AG04450 (cell line): Measurements from ENCODE around the gene SMIM14. TPM values are rescaled to one million over a fixed set of nuclear protein-coding genes. Genes with fewer than 3 reads are reported as not detected.
"Not testable (repeated sequence)": the region's sequence is repeated elsewhere in the genome, so short reads cannot be mapped to it uniquely, and the experiment has no call there.

Source experiments
- CTCF ChIA-PET: fragments of 300-600, 350-600 bp; formaldehyde crosslinking; extraction: SDS; loops from one replicate; lab custom pipeline; 2022; ENCODE audit warnings: antibody characterized with exemption, inconsistent platforms; lab: Charles Lee
- POLR2A ChIA-PET: fragments of 350-600 bp; formaldehyde crosslinking; extraction: SDS; loops from one replicate; lab custom pipeline; 2021; ENCODE audit warnings: antibody characterized with exemption, inconsistent platforms; lab: Yijun Ruan, JAX
- DNase-seq: peaks from one replicate; pipeline ENCODE4 v3.0.0-alpha.2; 2011; ENCODE audit warnings: low read depth, low spot score
- H3K27ac ChIP-seq: one replicate; pipeline ENCODE4 v1.5.1; 2012; ENCODE audit warnings: low read depth, low read length, control low read depth
- H3K27me3 ChIP-seq: one replicate; pipeline ENCODE4 v1.6.0; 2012; ENCODE audit warnings: low read length; ENCODE audit not compliant: control insufficient read depth, insufficient read depth
- H3K4me3 ChIP-seq: 2 replicates; pipeline ENCODE4 v1.5.1; 2011; ENCODE audit warnings: mild to moderate bottlenecking, low read depth, low read length, control low read depth
- H3K9me3 ChIP-seq: 2 replicates; pipeline ENCODE4 v1.5.1; 2012; ENCODE audit warnings: low read length; ENCODE audit not compliant: control insufficient read depth, insufficient read depth
- CTCF ChIP-seq: IDR thresholded peaks from 2 replicates; pipeline ENCODE4 v1.5.1; 2011; ENCODE audit warnings: low read depth, low read length, control low read depth, inconsistent platforms
- polyA plus RNA-seq: library from polyadenylated mRNA; depleted of rRNA; stranded (reverse); fragments of >200 nt; gene quantifications from 2 replicates; pipeline ENCODE4 v1.2.3, GENCODE V29; 2011

SMIM14 gene
- polyA plus RNA-seq, 1 experiment: 53.7 TPM

GRCh38 chr4:39626261-39626660, 12.4 kb downstream of the SMIM14 start:
- DNase-seq: no peak
- no peaks in the 10 kb centered on the region for H3K27me3 ChIP-seq
- H3K27ac ChIP-seq: no peak overlapping the region
- no peak for TF ChIP-seq CTCF
- ChIA-PET POLR2A (interaction anchor here (2.1 kb wide), 1 partner anchor 12 kb away, joined by 6 read pairs; the partner anchor contains the start of gene SMIM14), CTCF (interaction anchor here (1.4 kb wide), 1 partner anchor 157 kb away, joined by 4 read pairs; no protein-coding TSS in a partner anchor)
- H3K4me3 ChIP-seq: no peak overlapping the region
- H3K9me3 ChIP-seq: no peaks in the 10 kb centered on the region; the same call in 1 of the 2 replicates

GRCh38 chr4:39621582-39621981, 17.1 kb downstream of the SMIM14 start:
- Histone ChIP-seq H3K4me3 (no peak overlapping the region), H3K9me3 (no peaks in the 10 kb centered on the region; the same call in 1 of the 2 replicates), H3K27ac (peak overlapping the region; percentile 78), H3K27me3 (no peaks in the 10 kb centered on the region)
- DNase-seq: no peak
- no peak for TF ChIP-seq CTCF
- CTCF ChIA-PET: interaction anchor here (1.9 kb wide), 1 partner anchor 16 kb away, joined by 5 read pairs; no protein-coding TSS in a partner anchor
- POLR2A ChIA-PET: interaction anchor here (2.3 kb wide), 1 partner anchor 94 kb away, joined by 8 read pairs; the partner anchor contains the start of gene UGDH

- H3K4me3 ChIP-seq: no peak overlapping the region
- POLR2A ChIA-PET: interaction anchor here (0.6 to 2.3 kb wide), 3 partner anchors 18 to 161 kb away, joined by 3 to 8 read pairs (median 4); partner anchors contain the start of genes LIAS, SMIM14 and UGDH
- H3K9me3 ChIP-seq: no peaks in the 10 kb centered on the region; the same call in 1 of the 2 replicates
- no peaks in the 10 kb centered on the region for H3K27me3 ChIP-seq
- CTCF ChIA-PET: interaction anchor here (1.9 kb wide), 1 partner anchor 17 kb away, joined by 5 read pairs; no protein-coding TSS in a partner anchor
- TF ChIP-seq CTCF: no peak
- no peak for DNase-seq
- peak overlapping the region; percentile 31 for H3K27ac ChIP-seq
These were observed 17.9 kb downstream of the SMIM14 start for GRCh38 chr4:39620551-39621313.

GRCh38 chr4:39617534-39617933, 21.1 kb downstream of the SMIM14 start:
- no peaks in the 10 kb centered on the region for H3K27me3 ChIP-seq
- H3K9me3 ChIP-seq: no peaks in the 10 kb centered on the region; the same call in 1 of the 2 replicates
- H3K27ac ChIP-seq: no peak overlapping the region
- CTCF ChIA-PET: no interaction called here
- no peak for TF ChIP-seq CTCF
- POLR2A ChIA-PET: no interaction called here
- DNase-seq: no peak
- no peak overlapping the region for H3K4me3 ChIP-seq

- CTCF ChIA-PET: interaction anchor here (0.6 to 1.2 kb wide), 2 partner anchors 147 to 1558 kb away, joined by 4 to 5 read pairs; no protein-coding TSS in a partner anchor
- TF ChIP-seq CTCF: no peak
- POLR2A ChIA-PET: no interaction called here
- Histone ChIP-seq H3K9me3 (no peaks in the 10 kb centered on the region), H3K27ac (no peak overlapping the region), H3K27me3 (no peaks in the 10 kb centered on the region), H3K4me3 (no peak overlapping the region)
- DNase-seq: no peak
These were observed 22.0 kb downstream of the SMIM14 start for GRCh38 chr4:39616651-39617050.

GRCh38 chr4:39616112-39616511, 22.6 kb downstream of the SMIM14 start:
- DNase-seq, H3K4me3 ChIP-seq, H3K27me3 ChIP-seq, POLR2A ChIA-PET, H3K27ac ChIP-seq, H3K9me3 ChIP-seq: not testable (repeated sequence)
- CTCF ChIA-PET: interaction anchor here (0.6 to 1.2 kb wide), 2 partner anchors 147 to 1558 kb away, joined by 4 to 5 read pairs; no protein-coding TSS in a partner anchor
